HepG2 (cell line): ENCODE results near the gene CTRB2. TPM values are rescaled to one million over a fixed set of nuclear protein-coding genes. Genes with fewer than 3 reads are reported as not detected.

Experiments
- FLYWCH1 ChIP-seq: sonication (generic); formaldehyde crosslinking; IDR thresholded peaks from 2 replicates; pipeline ENCODE4 v1.8.1; 2023; ENCODE audit warnings: mild to moderate bottlenecking, missing genetic modification reagents
- FOSL1 ChIP-seq: sonication (generic); formaldehyde crosslinking; IDR thresholded peaks from 2 replicates; pipeline ENCODE4 v1.9.0; 2021; ENCODE audit warnings: missing genetic modification reagents, borderline replicate concordance
- GPN1 ChIP-seq: sonication (generic); formaldehyde crosslinking; IDR thresholded peaks from 2 replicates; pipeline ENCODE4 v1.5.1; 2020; ENCODE audit warnings: missing genetic modification reagents, borderline replicate concordance
- HDAC6 ChIP-seq: fragments of 200-600 bp; sonication (generic); IDR thresholded peaks from 2 replicates; pipeline ENCODE4 v1.7.0; 2017; ENCODE audit warnings: mild to moderate bottlenecking, antibody characterized with exemption, low read length, low read depth
- HINFP ChIP-seq: sonication (generic); formaldehyde crosslinking; IDR thresholded peaks from 2 replicates; pipeline ENCODE4 v1.4.0; 2020; ENCODE audit warnings: low read depth, mild to moderate bottlenecking, missing genetic modification reagents
- KDM4B ChIP-seq: sonication (generic); formaldehyde crosslinking; IDR thresholded peaks from 2 replicates; pipeline ENCODE4 v1.4.0; 2020; ENCODE audit warnings: missing genetic modification reagents
- KDM6A ChIP-seq: IDR thresholded peaks from 2 replicates; pipeline ENCODE4 v1.6.1; 2016; ENCODE audit warnings: low read depth
- PPARG ChIP-seq: conservative IDR thresholded peaks from 2 replicates; pipeline ENCODE4 v1.6.1; 2016; ENCODE audit warnings: missing biosample characterization, missing genetic modification reagents
- RERE ChIP-seq: IDR thresholded peaks from 2 replicates; pipeline ENCODE4 v1.6.1; 2016; ENCODE audit warnings: low read depth, missing genetic modification reagents, missing compliant biosample characterization
- TOPORS ChIP-seq: sonication (generic); formaldehyde crosslinking; IDR thresholded peaks from 2 replicates; pipeline ENCODE4 v1.8.0; 2023; ENCODE audit warnings: mild to moderate bottlenecking, missing genetic modification reagents
- TSC22D2 ChIP-seq: sonication (generic); formaldehyde crosslinking; IDR thresholded peaks from 2 replicates; pipeline ENCODE4 v1.5.1; 2020; ENCODE audit warnings: missing genetic modification reagents, mild to moderate bottlenecking, borderline replicate concordance
- ZFX ChIP-seq: sonication (generic); formaldehyde crosslinking; IDR thresholded peaks from 2 replicates; pipeline ENCODE4 v1.4.0; 2020; ENCODE audit warnings: mild to moderate bottlenecking, low read depth, missing genetic modification reagents, moderate library complexity
- ZNF142 ChIP-seq: sonication (generic); formaldehyde crosslinking; IDR thresholded peaks from 2 replicates; pipeline ENCODE4 v1.4.0; 2020; ENCODE audit warnings: missing genetic modification reagents
- ZNF275 ChIP-seq: sonication (generic); formaldehyde crosslinking; IDR thresholded peaks from 2 replicates; pipeline ENCODE4 v1.8.0; 2022; ENCODE audit warnings: missing genetic modification reagents, mild to moderate bottlenecking, inconsistent platforms, borderline replicate concordance
- ZNF383 ChIP-seq: sonication (generic); formaldehyde crosslinking; IDR thresholded peaks from 2 replicates; pipeline ENCODE4 v1.4.0; 2020; ENCODE audit warnings: missing genetic modification reagents, mild to moderate bottlenecking, borderline replicate concordance
- ZNF605 ChIP-seq: sonication (generic); formaldehyde crosslinking; IDR thresholded peaks from 2 replicates; pipeline ENCODE4 v1.8.0; 2022; ENCODE audit warnings: mild to moderate bottlenecking, missing genetic modification reagents
- ZNF850 ChIP-seq: sonication (generic); formaldehyde crosslinking; conservative IDR thresholded peaks from 2 replicates; pipeline ENCODE4 v1.9.0; 2021; ENCODE audit warnings: mild to moderate bottlenecking, missing genetic modification reagents
- polyA plus RNA-seq, 8 experiments: library from polyadenylated mRNA; depleted of rRNA in 3 of 8; stranded (reverse) in 7 of 8; unstranded in 1 of 8; fragments of >200 nt; fragmentation: Illumina TruSeq in 4 of 8; extraction: Trizol in 4 of 8; gene quantifications; 2 replicates each; pipeline versions ENCODE4 v1.2.1 to v1.2.3, GENCODE V29; 2011 to 2016; ENCODE audit warnings: low read depth in 4 of 8, missing spikeins in 1 of 8, mixed read lengths in 1 of 8; ENCODE audit not compliant: insufficient read depth in 1 of 8
- total RNA-seq, 5 experiments: library from RNA; depleted of rRNA; stranded (reverse); fragments of >200 nt; fragmentation: Illumina TruSeq; extraction: Trizol; gene quantifications; 2 replicates each; pipeline ENCODE4 v1.2.3, GENCODE V29; 2016; ENCODE audit warnings: low read depth in 1 of 5

Gene CTRB2
- total and polyA plus RNA-seq, 2 of the 13 experiments (the other 11 are each of a cell fraction or from before 2014, with no cell fraction given) = 0.13 TPM; not detected in 1

GRCh38 chr16:75217389-75217851, 10.5 kb upstream of the CTRB2 start (continued):
- TF ChIP-seq ZNF142 (no peak), FOSL1 (CRISPR knock-in tag) (0 out of 2 replicates have a peak, but pooled peaks have one; percentile 9), FLYWCH1 (no peak), ZNF605 (CRISPR knock-in tag) (no peak), HINFP (CRISPR knock-in tag) (no peak), ZFX (CRISPR knock-in tag) (no peak), RERE (no peak), KDM4B (CRISPR knock-in tag) (no peak), TSC22D2 (CRISPR knock-in tag) (no peak), ZNF275 (CRISPR knock-in tag) (no peak), KDM6A (CRISPR knock-in tag) (no peak), HDAC6 (no peak), ZNF850 (CRISPR knock-in tag) (no peak), TOPORS (CRISPR knock-in tag) (no peak), GPN1 (CRISPR knock-in tag) (no peak), PPARG (CRISPR knock-in tag) (no peak), ZNF383 (CRISPR knock-in tag) (no peak)
